Transverse colon (tissue), 3 donors: ENCODE data around the gene POLD4.

Experiments
- CTCF ChIP-seq, 5 experiments: fragments of 200-600 bp in 3 of 5; fragments of 450-650 bp in 2 of 5; sonication (generic) in 3 of 5; IDR thresholded peaks; 1 replicate in 2 of 5; 2 replicates in 3 of 5; pipeline ENCODE4 v1.5.1; 2016 to 2017; ENCODE audit warnings: antibody characterized with exemption in 5 of 5, inconsistent platforms in 3 of 5, mild to moderate bottlenecking in 2 of 5, moderate library complexity in 1 of 5
- EP300 ChIP-seq: sonication (generic); formaldehyde crosslinking; IDR thresholded peaks from one replicate; pipeline ENCODE4 v1.6.1; 2017; ENCODE audit warnings: antibody characterized with exemption, low read depth
- POLR2A ChIP-seq: fragments of 450-650 bp; IDR thresholded peaks from one replicate; pipeline ENCODE4 v1.6.1; 2016; ENCODE audit warnings: antibody characterized with exemption, mild to moderate bottlenecking, moderate library complexity

GRCh38 chr11:67322049-67322448, 31.3 kb downstream of the POLD4 start:
- no peak for TF ChIP-seq CTCF (IDR thresholded peaks at IDR 0.05)
- no peak for TF ChIP-seq EP300
- no peak for TF ChIP-seq POLR2A
